Caco-2 (cell line): ENCODE measurements around the gene SOX15. TPM values are rescaled to one million over a fixed set of nuclear protein-coding genes. Genes with fewer than 3 reads are reported as not detected.

Source experiments
- BruUV-seq: library from RNA; stranded (reverse); fragments of 400-500 nt; replicated peaks from 2 replicates; lab custom pipeline; 2021; lab: Mats Ljungman, UMichigan
- CTCF ChIA-PET: fragments of 300-600 bp; sonication (Branson Sonifier 250); formaldehyde crosslinking; loops from one replicate; lab custom pipeline; 2022; ENCODE audit warnings: antibody characterized with exemption; lab: Charles Lee
- POLR2A ChIA-PET: fragments of 300-600 bp; sonication (Branson Sonifier 250); formaldehyde crosslinking; loops from one replicate; lab custom pipeline; 2022; ENCODE audit warnings: antibody characterized with exemption; lab: Charles Lee
- DNase-seq, 2 experiments: peaks; one replicate each; pipeline versions ENCODE4 v3.0.0 to v3.0.0-alpha.2; 2020 to 2022
- H3K27me3 ChIP-seq: replicated peaks from 2 replicates; pipeline ENCODE4 v1.6.0; 2011; ENCODE audit warnings: low read length; ENCODE audit not compliant: control insufficient read depth, insufficient read depth
- H3K36me3 ChIP-seq: 2 replicates; pipeline ENCODE4 v1.5.1; 2011; ENCODE audit warnings: low read length; ENCODE audit not compliant: control insufficient read depth, insufficient read depth
- H3K4me1 ChIP-seq: fragments of 250-450 bp; sonication (Bioruptor Pico); 2 replicates; pipeline ENCODE4 v1.5.1; 2020; ENCODE audit warnings: mild to moderate bottlenecking
- H3K4me3 ChIP-seq: 2 replicates; pipeline ENCODE4 v1.5.1; 2011; ENCODE audit warnings: low read depth, mild to moderate bottlenecking, control low read depth, low read length
- H3K9me3 ChIP-seq: fragments of 250-450 bp; sonication (Bioruptor Pico); 2 replicates; pipeline ENCODE4 v1.5.1; 2020; ENCODE audit warnings: mild to moderate bottlenecking, moderate library complexity
- H3K27ac Mint-ChIP-seq: one replicate; pipeline ENCODE4 v1.8.0; 2022; ENCODE audit warnings: mixed read lengths; ENCODE audit not compliant: unreplicated experiment
- H3K27me3 Mint-ChIP-seq: one replicate; pipeline ENCODE4 v1.8.0; 2022; ENCODE audit warnings: mixed read lengths; ENCODE audit not compliant: insufficient read depth, unreplicated experiment
- H3K36me3 Mint-ChIP-seq: one replicate; pipeline ENCODE4 v1.8.0; 2022; ENCODE audit warnings: mild to moderate bottlenecking, mixed read lengths; ENCODE audit not compliant: insufficient read depth, unreplicated experiment
- H3K4me1 Mint-ChIP-seq: one replicate; pipeline ENCODE4 v1.8.0; 2022; ENCODE audit warnings: low read depth, mixed read lengths; ENCODE audit not compliant: unreplicated experiment
- H3K4me3 Mint-ChIP-seq: one replicate; pipeline ENCODE4 v1.8.0; 2022; ENCODE audit warnings: mild to moderate bottlenecking, moderate library complexity, mixed read lengths; ENCODE audit not compliant: unreplicated experiment
- H3K9me3 Mint-ChIP-seq: one replicate; pipeline ENCODE4 v1.8.0; 2022; ENCODE audit warnings: mixed read lengths; ENCODE audit not compliant: unreplicated experiment
- CTCF ChIP-seq, 2 experiments: fragments of 200-600 bp in 1 of 2; IDR thresholded peaks; 1 replicate in 1 of 2; 2 replicates in 1 of 2; pipeline versions ENCODE4 v1.5.1 to v1.8.0; 2011 to 2022; ENCODE audit warnings: antibody characterized with exemption in 1 of 2, control low read depth in 1 of 2, inconsistent platforms in 1 of 2, low read depth in 1 of 2, low read length in 1 of 2, mild to moderate bottlenecking in 1 of 2, moderate library complexity in 1 of 2; ENCODE audit not compliant: insufficient read depth in 1 of 2, severe bottlenecking in 1 of 2, unreplicated experiment in 1 of 2
- intact Hi-C: fragments of 100-400 bp; cut with micrococcal nuclease; formaldehyde crosslinking; loops from one replicate; pipeline ENCODE4 v1.10.0; 2022; ENCODE audit not compliant: unreplicated experiment
- total RNA-seq: library from RNA; stranded (reverse); gene quantifications from 2 replicates; pipeline ENCODE4 v1.2.3, GENCODE V29; 2022

The SOX15 gene
- total RNA-seq, 1 experiment from 2014 or later, result not detected

DNA sequence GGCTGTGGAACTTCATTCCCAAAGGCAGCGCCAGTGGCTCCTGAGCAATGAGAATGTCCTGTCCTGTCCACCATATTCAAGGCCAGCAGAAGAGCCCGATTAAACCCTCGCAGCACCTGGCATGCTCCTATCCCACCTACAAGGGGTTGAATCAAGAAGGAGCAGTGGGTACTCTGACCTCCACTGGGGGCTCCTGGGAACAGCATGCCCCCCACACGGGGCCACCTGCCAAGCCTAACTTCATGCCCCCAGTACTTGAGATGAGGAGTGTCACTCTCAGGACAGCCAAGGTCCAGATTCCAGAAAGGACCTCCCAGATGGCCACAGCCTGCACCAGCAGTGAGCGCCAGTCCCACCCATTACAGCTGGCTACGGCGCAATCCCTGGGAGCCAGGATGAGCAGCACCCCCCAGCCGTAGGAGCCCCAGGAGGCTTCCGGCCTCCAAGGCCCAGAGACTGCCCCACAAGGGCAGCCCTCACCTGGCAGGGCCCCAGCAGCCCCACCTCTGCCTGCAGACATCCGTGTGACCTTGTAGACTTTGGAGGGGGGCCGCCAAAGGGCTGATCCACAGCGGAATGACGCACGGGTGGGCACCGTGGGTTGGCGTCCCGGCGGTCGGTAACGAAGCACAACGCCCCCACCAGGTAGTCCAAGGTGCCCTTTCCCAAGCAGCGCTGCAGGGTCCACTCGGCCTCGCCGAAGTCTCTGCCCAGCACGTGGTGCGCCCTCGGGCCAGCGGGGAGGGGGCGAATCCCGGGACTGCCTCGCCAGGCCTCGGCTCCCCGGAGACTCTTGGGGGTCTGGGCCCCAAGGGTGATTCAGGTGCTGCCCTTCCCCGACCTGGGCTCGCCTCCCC lies 7.3 kb downstream of the SOX15 start:
- CTCF ChIA-PET, result interaction anchor here (1.3 kb wide), 1 partner anchor 44 kb away, joined by 3 read pairs; no protein-coding TSS in a partner anchor
- BruUV-seq, result no TSS peak
- Mint-ChIP-seq H3K4me3 (peak overlapping the region; percentile 96), H3K27me3 (no peaks in the 10 kb centered on the region), H3K9me3 (no peaks in the 10 kb centered on the region), H3K36me3 (peaks cover 65% of the 10 kb centered on the region), H3K4me1 (peaks cover 25% of the 10 kb centered on the region), H3K27ac (peak overlapping the region; percentile 100)
- Histone ChIP-seq H3K27me3 (no peaks in the 10 kb centered on the region), H3K9me3 (no peaks in the 10 kb centered on the region), H3K36me3 (no peaks in the 10 kb centered on the region; the same call in 1 of the 2 replicates), H3K4me3 (peak overlapping the region; percentile 59), H3K4me1 (peaks cover 10% of the 10 kb centered on the region)
- peak; percentile 38 to 40 for DNase-seq
- intact Hi-C loops, result loop anchor here (2.0 kb wide), 1 partner anchor 106 kb away; the partner anchor contains the start of gene WRAP53
- TF ChIP-seq CTCF (IDR thresholded peaks at IDR 0.05; ENCODE audit: insufficient read depth in 1 of 2, low read depth in 1 of 2, low read length in 1 of 2, severe bottlenecking in 1 of 2, unreplicated experiment in 1 of 2), result no peak
- POLR2A ChIA-PET, result interaction anchor here (0.7 to 1.4 kb wide), 2 partner anchors 21 to 105 kb away, joined by 3 to 16 read pairs; partner anchors contain the start of genes TP53 and WRAP53

DNA sequence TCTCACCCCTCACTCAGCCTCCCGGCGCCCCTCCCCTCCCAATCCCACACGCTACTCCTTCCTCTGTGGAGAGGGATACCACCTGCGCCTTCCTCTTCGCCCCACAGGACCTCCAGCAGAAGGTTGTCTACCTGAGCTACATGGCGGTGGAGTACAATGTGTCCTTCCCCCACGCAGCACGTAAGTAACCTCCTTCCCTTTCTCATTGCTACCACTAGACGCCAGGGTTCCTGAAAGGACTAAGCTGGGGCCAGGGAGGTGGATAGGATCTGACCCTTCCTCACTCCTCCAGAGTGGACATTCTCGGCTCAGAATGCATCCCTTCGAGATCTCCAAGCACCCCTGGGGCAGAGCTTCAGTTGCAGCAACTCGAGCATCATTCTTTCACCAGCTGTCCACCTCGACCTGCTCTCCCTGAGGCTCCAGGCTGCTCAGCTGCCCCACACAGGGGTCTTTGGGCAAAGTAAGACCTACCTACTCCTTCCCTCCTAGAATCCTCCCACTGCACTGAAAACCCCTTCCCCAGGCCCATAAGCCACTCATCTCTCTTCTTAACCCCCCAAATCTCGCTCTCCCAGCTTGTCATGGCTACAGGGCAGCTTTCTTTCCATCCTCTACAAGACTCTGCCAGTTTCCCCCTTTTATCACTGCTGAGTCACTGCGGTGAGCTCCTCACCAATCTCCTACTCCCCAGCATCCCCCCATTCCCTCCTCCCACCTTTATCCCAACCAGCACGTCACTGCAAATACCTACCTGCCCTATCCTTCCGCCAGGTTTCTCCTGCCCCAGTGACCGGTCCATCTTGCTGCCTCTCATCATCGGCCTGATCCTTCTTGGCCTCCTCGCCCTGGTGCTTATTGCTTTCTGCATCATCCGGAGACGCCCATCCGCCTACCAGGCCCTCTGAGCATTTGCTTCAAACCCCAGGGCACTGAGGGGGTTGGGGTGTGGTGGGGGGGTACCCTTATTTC lies 9.0 kb downstream of the SOX15 start:
- H3K9me3 Mint-ChIP-seq, result no peaks in the 10 kb centered on the region
- H3K4me1 Mint-ChIP-seq, result peaks cover 25% of the 10 kb centered on the region
- ChIA-PET POLR2A (no interaction called here), CTCF (no interaction called here)
- Histone ChIP-seq H3K27me3 (no peaks in the 10 kb centered on the region), H3K9me3 (no peaks in the 10 kb centered on the region), H3K4me3 (no peak overlapping the region), H3K4me1 (peaks cover 10% of the 10 kb centered on the region), H3K36me3 (no peaks in the 10 kb centered on the region; the same call in 1 of the 2 replicates)
- peak overlapping the region; percentile 96 for H3K4me3 Mint-ChIP-seq
- intact Hi-C loops, result no loop called here
- peaks cover 76% of the 10 kb centered on the region for H3K36me3 Mint-ChIP-seq
- no peak for TF ChIP-seq CTCF (IDR thresholded peaks at IDR 0.05; ENCODE audit: insufficient read depth in 1 of 2, low read depth in 1 of 2, low read length in 1 of 2, severe bottlenecking in 1 of 2, unreplicated experiment in 1 of 2)
- no TSS peak for BruUV-seq
- DNase-seq, result no peak
- no peaks in the 10 kb centered on the region for H3K27me3 Mint-ChIP-seq
- H3K27ac Mint-ChIP-seq, result peak overlapping the region; percentile 85
